Measurements from ENCODE around the gene SLC37A1.
"Not testable (repeated sequence)": the region's sequence is repeated elsewhere in the genome, so short reads cannot be mapped to it uniquely, and the experiment has no call there.

The SLC37A1 gene

GRCh38 chr21:42513151-42513984 lies at the start of gene SLC37A1:
Gene SLC37A1, plus strand, starts transcription at chr21:42513852. Its CDS starts 4,603 bp downstream, at chr21:42518455.
- DNase-seq: peak in 4 of 6 experiments; percentile 18 to 58 (median 42)

- peak; percentile 42 to 80 (median 65) for DNase-seq
These were observed 49.7 kb upstream of the SLC37A1 start for GRCh38 chr21:42463861-42464515.

GRCh38 chr21:42465008-42465802 lies 48.4 kb upstream of the SLC37A1 start:
- DNase-seq: no peak

GRCh38 chr21:42465803-42466127 lies 47.9 kb upstream of the SLC37A1 start:
- DNase-seq: no peak

- DNase-seq: no peak
These were observed 47.0 kb upstream of the SLC37A1 start for GRCh38 chr21:42466700-42467099.

GRCh38 chr21:42467140-42467983 lies 46.3 kb upstream of the SLC37A1 start:
- no peak for DNase-seq

GRCh38 chr21:42468491-42469131 lies 45.0 kb upstream of the SLC37A1 start:
- DNase-seq: no peak

GRCh38 chr21:42469272-42469671 lies 44.4 kb upstream of the SLC37A1 start:
- no peak for DNase-seq

- DNase-seq: not testable (repeated sequence)
These were observed 43.9 kb upstream of the SLC37A1 start for GRCh38 chr21:42469726-42470125.

- DNase-seq: no peak
These were observed 42.4 kb upstream of the SLC37A1 start for GRCh38 chr21:42471206-42471605.

- DNase-seq: no peak
These were observed 41.8 kb upstream of the SLC37A1 start for GRCh38 chr21:42471716-42472330.

- no peak for DNase-seq
These were observed 41.1 kb upstream of the SLC37A1 start for GRCh38 chr21:42472521-42472920.

- DNase-seq: no peak
These were observed 40.1 kb upstream of the SLC37A1 start for GRCh38 chr21:42473498-42474042.

GRCh38 chr21:42474043-42474831 lies 39.4 kb upstream of the SLC37A1 start:
- no peak for DNase-seq

GRCh38 chr21:42475036-42475435 lies 38.6 kb upstream of the SLC37A1 start:
- DNase-seq: no peak

GRCh38 chr21:42475526-42476387 lies 37.9 kb upstream of the SLC37A1 start:
- DNase-seq: no peak

- DNase-seq: no peak
These were observed 37.0 kb upstream of the SLC37A1 start for GRCh38 chr21:42476388-42477331.

GRCh38 chr21:42478504-42478903 lies 35.1 kb upstream of the SLC37A1 start:
- DNase-seq: no peak
